ENCODE measurements around the gene HSPB1.
"Not testable (repeated sequence)": the region's sequence is repeated elsewhere in the genome, so short reads cannot be mapped to it uniquely, and the experiment has no call there.

The HSPB1 gene

GRCh38 chr7:76282344-76283253 is 19.9 kb upstream of the HSPB1 start:
- Mint-ChIP-seq H3K4me1 (peaks cover 18% of the 10 kb centered on the region), H3K27me3 (ENCODE audit: low read depth, poor library complexity) (peaks cover 87% of the 10 kb centered on the region), H3K36me3 (ENCODE audit: low read depth) (no peaks in the 10 kb centered on the region), H3K4me3 (peak overlapping the region; percentile 81), H3K9me3 (no peaks in the 10 kb centered on the region), H3K27ac (no peak overlapping the region)
- peak; percentile 75 for DNase-seq
- no peak for TF ChIP-seq CTCF (IDR thresholded peaks at IDR 0.05)

DNA sequence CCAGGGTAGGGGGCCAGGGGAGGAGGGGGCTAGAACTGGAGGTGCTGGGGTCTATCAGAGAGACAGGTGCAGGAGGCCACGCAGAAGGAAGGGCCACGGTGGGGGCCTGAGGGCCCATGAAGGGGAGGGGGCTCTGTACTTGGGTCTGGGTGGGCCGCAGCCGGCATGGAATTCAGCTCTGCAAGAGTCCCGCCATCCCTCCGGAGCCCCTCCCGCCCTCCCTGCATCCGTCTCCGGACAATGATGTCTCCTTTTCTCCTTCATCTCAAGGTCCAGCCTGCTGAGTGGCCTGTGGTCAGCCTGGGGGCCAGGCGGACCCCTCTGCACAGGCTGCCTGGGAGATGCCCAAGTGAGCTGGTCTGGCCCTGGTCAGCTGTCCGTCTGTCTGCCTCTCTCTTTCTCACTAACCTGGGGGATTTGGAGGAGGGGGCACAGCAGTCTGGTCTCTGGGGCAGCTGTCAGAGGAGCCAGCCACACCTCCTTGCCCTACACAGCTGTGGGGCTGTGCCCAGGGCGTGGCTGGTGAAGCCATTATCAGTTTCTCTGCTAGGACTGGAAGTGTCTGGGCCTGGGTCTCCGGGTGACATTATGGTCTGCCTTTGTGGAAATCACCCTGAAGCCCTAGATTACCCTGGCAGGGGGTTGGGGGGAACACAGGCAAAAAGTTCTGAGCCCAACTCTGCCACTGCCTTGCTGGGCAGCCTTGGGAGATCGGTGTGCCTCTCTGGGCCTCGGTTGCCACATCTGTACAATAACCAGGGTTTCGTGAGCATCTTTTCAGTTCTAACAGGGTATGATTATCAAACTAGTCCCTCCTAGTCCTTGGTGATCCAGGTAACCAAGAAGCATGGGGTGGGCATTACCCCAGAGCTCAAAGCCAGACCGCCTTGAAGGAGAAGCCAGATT is 19.0 kb upstream of the HSPB1 start:
- H3K27ac Mint-ChIP-seq = no peak overlapping the region

GRCh38 chr7:76285604-76286374 is 16.7 kb upstream of the HSPB1 start:
- Mint-ChIP-seq H3K36me3 (ENCODE audit: low read depth) (no peaks in the 10 kb centered on the region), H3K27ac (no peak overlapping the region), H3K27me3 (ENCODE audit: low read depth, poor library complexity) (peaks cover 57% of the 10 kb centered on the region), H3K4me1 (peaks cover 24% of the 10 kb centered on the region), H3K9me3 (no peaks in the 10 kb centered on the region), H3K4me3 (no peak overlapping the region)
- no peak for DNase-seq
- no peak for TF ChIP-seq CTCF (IDR thresholded peaks at IDR 0.05)

More for the DNA sequence above, 19.0 kb upstream of the HSPB1 start:
- Mint-ChIP-seq H3K4me1 (peaks cover 18% of the 10 kb centered on the region), H3K9me3 (no peaks in the 10 kb centered on the region), H3K36me3 (ENCODE audit: low read depth) (no peaks in the 10 kb centered on the region), H3K27me3 (ENCODE audit: low read depth, poor library complexity) (peaks cover 78% of the 10 kb centered on the region), H3K4me3 (peak overlapping the region; percentile 69)
- no peak for DNase-seq
- no peak for TF ChIP-seq CTCF (IDR thresholded peaks at IDR 0.05)

DNA sequence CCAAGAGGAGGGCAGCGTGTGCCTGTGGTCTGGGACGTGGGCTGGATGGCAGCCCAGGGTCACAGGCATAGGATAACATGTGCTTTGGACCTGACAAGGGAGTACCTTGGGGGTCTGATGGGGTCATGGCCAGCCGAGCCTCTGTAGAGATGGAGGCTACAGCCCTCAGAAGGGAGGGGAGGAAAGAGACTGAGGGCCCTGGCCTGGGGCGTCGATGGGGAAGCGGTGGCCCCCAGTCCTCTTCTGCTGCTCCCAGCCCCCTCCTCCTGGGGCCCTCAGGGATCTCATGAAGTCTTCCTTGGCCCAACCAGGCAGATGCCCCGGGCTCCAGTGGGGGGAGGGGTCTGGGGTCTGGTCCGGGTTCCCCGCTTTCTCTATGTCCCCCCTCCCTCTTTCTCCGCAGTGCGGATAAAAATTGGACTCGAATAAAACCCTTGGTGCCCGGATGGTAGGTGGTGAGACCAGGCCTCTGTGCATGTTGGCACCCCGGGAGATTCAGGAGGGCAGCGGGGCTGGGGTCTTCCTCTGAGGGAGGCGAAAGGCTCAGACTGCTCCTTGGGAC is 15.6 kb upstream of the HSPB1 start:
- H3K27ac Mint-ChIP-seq = no peak overlapping the region
- H3K27me3 Mint-ChIP-seq (ENCODE audit: low read depth, poor library complexity) = peaks cover 57% of the 10 kb centered on the region
- TF ChIP-seq CTCF (IDR thresholded peaks at IDR 0.05) = no peak

GRCh38 chr7:76290847-76291350 is 11.6 kb upstream of the HSPB1 start:
- Mint-ChIP-seq H3K4me1 (peaks cover 48% of the 10 kb centered on the region), H3K27me3 (ENCODE audit: low read depth, poor library complexity) (peaks cover 39% of the 10 kb centered on the region)
- DNase-seq; H3K36me3 Mint-ChIP-seq (ENCODE audit: low read depth); H3K4me3 Mint-ChIP-seq; H3K27ac Mint-ChIP-seq; H3K9me3 Mint-ChIP-seq: not testable (repeated sequence)

More for the DNA sequence above, 15.6 kb upstream of the HSPB1 start:
- H3K4me1 Mint-ChIP-seq = peaks cover 29% of the 10 kb centered on the region
- no peak for DNase-seq
- no peaks in the 10 kb centered on the region for H3K36me3 Mint-ChIP-seq (ENCODE audit: low read depth)
- H3K4me3 Mint-ChIP-seq = no peak overlapping the region
- H3K9me3 Mint-ChIP-seq = no peaks in the 10 kb centered on the region

Measured in nephron progenitor cell (in vitro differentiated cells).